ENCODE data around the gene PDZD2. TPM values are rescaled to one million over a fixed set of nuclear protein-coding genes. Genes with fewer than 3 reads are reported as not detected.
"Not testable (repeated sequence)": the region's sequence is repeated elsewhere in the genome, so short reads cannot be mapped to it uniquely, and the experiment has no call there.

Gene PDZD2
- polyA plus RNA-seq, 4 donors = 1.4 to 3.9 (median 3.7) TPM; not detected in 1

DNA sequence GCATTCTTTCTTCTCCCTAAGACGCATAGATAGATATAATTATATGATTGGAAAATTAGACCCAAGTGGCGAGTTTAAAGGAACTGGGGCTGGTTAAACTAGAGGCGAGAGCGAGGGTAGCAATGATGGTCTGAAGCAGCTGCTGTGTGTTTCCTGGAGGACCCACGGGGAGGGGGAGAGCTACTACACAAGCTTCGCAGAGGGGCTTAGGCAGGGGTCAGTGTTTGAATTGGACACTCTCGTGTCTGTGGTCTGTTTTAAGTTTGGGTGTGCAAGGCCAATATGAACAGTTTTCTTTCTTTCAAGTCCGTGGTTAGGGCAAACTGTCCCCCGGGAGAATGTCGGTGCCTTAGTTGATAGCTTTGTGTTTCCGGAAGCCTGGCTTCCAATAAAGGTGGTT is 43.1 kb downstream of the PDZD2 start:
- H3K4me1 ChIP-seq (ENCODE audit: control insufficient read depth in 3 of 3, insufficient read depth in 2 of 3, low read depth in 1 of 3, low read length in 2 of 3) = no peaks in the 10 kb centered on the region
- H3K4me3 ChIP-seq (ENCODE audit: low read depth in 1 of 3, low read length in 3 of 3) = no peak overlapping the region
- 62 to 78% (median 70%) methylated on average over 11 of the region's 11 CpGs for WGBS, 3 donors
- no peaks in the 10 kb centered on the region for H3K9me3 ChIP-seq (ENCODE audit: control insufficient read depth in 2 of 2, insufficient read depth in 1 of 2, low read depth in 1 of 2, low read length in 1 of 2)
- H3K27ac ChIP-seq (ENCODE audit: low read depth in 1 of 3, low read length in 2 of 3) = no peak overlapping the region
- DNase-seq (no peak), FAIRE-seq (no peak)
- no peaks in the 10 kb centered on the region for H3K36me3 ChIP-seq (ENCODE audit: control insufficient read depth in 3 of 3, insufficient read depth in 2 of 3, low read depth in 1 of 3, low read length in 3 of 3)
- H3K27me3 ChIP-seq (ENCODE audit: control insufficient read depth in 3 of 3, insufficient read depth in 3 of 3, low read length in 3 of 3) = peaks cover 0 to 2% (median 0%) of the 10 kb centered on the region in 3 donors

DNA sequence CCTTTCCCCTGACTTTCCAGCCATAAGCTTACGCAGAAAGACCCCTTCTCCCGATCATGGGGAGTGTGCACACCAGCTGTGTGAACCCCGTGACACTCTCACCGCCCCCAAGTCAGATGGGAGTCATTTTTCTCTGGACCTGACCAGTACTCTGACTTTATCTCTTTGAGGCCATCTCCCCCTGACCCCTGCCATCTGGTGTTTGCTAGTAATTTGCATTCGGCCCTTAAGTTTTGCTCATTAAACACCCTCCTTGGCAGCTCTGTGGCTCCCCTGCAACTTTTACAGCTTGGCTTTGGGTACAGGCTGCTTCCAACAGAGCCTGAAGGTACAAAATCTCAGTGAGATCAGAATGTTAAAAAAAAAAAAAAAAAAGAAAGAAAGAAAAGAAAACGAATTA is 43.9 kb downstream of the PDZD2 start:
- Histone ChIP-seq H3K9me3 (ENCODE audit: control insufficient read depth in 2 of 2, insufficient read depth in 1 of 2, low read depth in 1 of 2, low read length in 1 of 2) (no peaks in the 10 kb centered on the region), H3K27ac (ENCODE audit: low read depth in 1 of 3, low read length in 2 of 3) (no peak overlapping the region), H3K36me3 (ENCODE audit: control insufficient read depth in 3 of 3, insufficient read depth in 2 of 3, low read depth in 1 of 3, low read length in 3 of 3) (no peaks in the 10 kb centered on the region), H3K4me1 (ENCODE audit: control insufficient read depth in 3 of 3, insufficient read depth in 2 of 3, low read depth in 1 of 3, low read length in 2 of 3) (no peaks in the 10 kb centered on the region), H3K4me3 (ENCODE audit: low read depth in 1 of 3, low read length in 3 of 3) (no peak overlapping the region), H3K27me3 (ENCODE audit: control insufficient read depth in 3 of 3, insufficient read depth in 3 of 3, low read length in 3 of 3) (peaks cover 0 to 2% (median 0%) of the 10 kb centered on the region in 3 donors)
- 42 to 59% (median 51%) methylated on average over 6 of the region's 6 CpGs for WGBS, 3 donors
- no peak for FAIRE-seq
- no peak for DNase-seq

DNA sequence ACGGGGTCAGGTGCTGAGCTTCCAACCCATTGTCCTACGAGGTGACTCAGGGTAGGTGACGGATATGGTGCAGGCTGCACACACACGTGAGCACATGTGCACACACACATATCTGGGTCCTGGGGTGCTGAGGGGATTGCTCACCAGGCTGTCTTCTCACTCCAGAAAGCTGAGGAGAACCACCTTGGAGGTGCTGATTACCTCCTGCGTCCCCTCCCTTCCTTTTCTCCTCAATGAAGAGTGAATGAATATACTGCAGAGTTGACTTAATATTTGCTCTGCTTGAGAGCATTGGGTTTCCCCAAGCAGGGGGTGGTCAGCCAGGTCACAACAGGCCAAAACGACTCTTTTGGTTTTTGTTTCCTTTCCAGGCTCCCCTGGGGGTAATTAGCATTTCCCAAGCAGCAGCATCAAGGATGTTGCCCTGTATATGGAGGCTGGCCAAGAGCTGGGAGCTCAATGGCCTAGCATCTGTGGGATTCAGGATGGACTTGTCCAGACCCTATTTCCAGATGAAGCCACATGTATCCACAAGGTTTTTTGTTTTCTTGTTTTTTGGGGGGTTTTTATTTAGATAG is 49.7 kb downstream of the PDZD2 start:
- Histone ChIP-seq H3K4me1 (ENCODE audit: control insufficient read depth in 3 of 3, insufficient read depth in 2 of 3, low read depth in 1 of 3, low read length in 2 of 3) (no peaks in the 10 kb centered on the region), H3K27me3 (ENCODE audit: control insufficient read depth in 3 of 3, insufficient read depth in 3 of 3, low read length in 3 of 3) (no peaks in the 10 kb centered on the region), H3K27ac (ENCODE audit: low read depth in 1 of 3, low read length in 2 of 3) (no peak overlapping the region), H3K4me3 (ENCODE audit: low read depth in 1 of 3, low read length in 3 of 3) (no peak overlapping the region), H3K9me3 (ENCODE audit: control insufficient read depth in 2 of 2, insufficient read depth in 1 of 2, low read depth in 1 of 2, low read length in 1 of 2) (peaks cover 0 to 1% of the 10 kb centered on the region in 2 donors), H3K36me3 (ENCODE audit: control insufficient read depth in 3 of 3, insufficient read depth in 2 of 3, low read depth in 1 of 3, low read length in 3 of 3) (no peaks in the 10 kb centered on the region)
- no peak for DNase-seq
- no peak for FAIRE-seq
- WGBS, 3 donors = 51 to 62% (median 53%) methylated on average over 6 of the region's 6 CpGs

DNA sequence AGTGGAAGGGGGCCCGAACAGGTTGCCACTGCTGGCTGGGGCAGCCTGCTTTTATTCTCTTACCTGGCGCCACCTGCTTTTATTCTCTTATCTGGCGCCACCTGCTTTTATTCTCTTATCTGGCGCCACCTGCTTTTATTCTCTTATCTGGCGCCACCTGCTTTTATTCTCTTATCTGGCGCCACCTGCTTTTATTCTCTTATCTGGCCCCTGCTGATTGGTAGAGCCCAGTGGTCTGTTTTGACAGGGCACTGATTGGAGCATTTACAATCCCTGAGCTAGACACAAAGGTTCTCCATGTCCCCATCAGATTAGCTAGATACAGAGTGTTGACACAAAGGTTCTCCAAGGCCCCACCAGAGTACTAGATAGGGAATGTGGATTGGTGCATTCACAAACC is 52.5 kb downstream of the PDZD2 start:
- not testable (repeated sequence) for H3K27ac ChIP-seq (ENCODE audit: low read depth in 1 of 3, low read length in 2 of 3); H3K27me3 ChIP-seq (ENCODE audit: control insufficient read depth in 3 of 3, insufficient read depth in 3 of 3, low read length in 3 of 3); H3K9me3 ChIP-seq (ENCODE audit: control insufficient read depth in 2 of 2, insufficient read depth in 1 of 2, low read depth in 1 of 2, low read length in 1 of 2); H3K4me1 ChIP-seq (ENCODE audit: control insufficient read depth in 3 of 3, insufficient read depth in 2 of 3, low read depth in 1 of 3, low read length in 2 of 3); H3K36me3 ChIP-seq (ENCODE audit: control insufficient read depth in 3 of 3, insufficient read depth in 2 of 3, low read depth in 1 of 3, low read length in 3 of 3); FAIRE-seq; DNase-seq; H3K4me3 ChIP-seq (ENCODE audit: low read depth in 1 of 3, low read length in 3 of 3)
- 48 to 90% (median 65%) methylated on average over 5 to 6 of the region's 6 CpGs for WGBS, 3 donors

DNA sequence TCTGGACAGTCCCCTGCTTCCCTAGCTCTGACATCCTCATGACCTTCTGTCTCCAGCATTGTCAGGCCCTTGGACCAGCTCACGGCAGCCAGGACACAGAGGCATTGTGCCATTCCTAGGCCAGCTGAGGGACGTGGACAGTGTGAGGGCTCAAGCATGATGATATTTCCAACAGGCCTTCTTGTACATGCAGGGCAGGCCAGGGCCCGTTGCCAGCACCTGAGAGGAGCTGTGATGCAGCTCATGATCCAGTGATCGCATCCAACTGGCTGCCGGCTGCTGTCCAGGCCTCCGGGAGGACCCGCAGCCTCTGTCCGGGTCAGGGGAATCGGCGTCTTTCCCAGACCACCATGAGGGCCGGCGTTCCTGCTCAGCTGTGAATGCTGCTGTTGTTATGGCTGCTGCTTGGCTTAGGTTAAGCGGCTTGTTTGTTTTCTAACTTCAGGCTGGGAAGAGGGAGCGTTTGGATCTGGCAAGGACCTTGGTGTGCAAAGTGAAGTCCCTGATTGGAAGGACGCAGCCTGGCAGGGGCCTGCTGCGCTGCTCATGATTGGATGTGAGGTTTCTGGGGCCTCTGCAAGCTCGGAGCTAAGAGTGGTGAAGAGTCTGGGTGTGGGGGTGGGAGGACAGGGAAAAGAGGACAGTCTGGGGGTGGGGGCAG is 53.8 kb downstream of the PDZD2 start:
- Histone ChIP-seq H3K4me3 (ENCODE audit: low read depth in 1 of 3, low read length in 3 of 3) (no peak overlapping the region), H3K4me1 (ENCODE audit: control insufficient read depth in 3 of 3, insufficient read depth in 2 of 3, low read depth in 1 of 3, low read length in 2 of 3) (no peaks in the 10 kb centered on the region), H3K36me3 (ENCODE audit: control insufficient read depth in 3 of 3, insufficient read depth in 2 of 3, low read depth in 1 of 3, low read length in 3 of 3) (no peaks in the 10 kb centered on the region), H3K9me3 (ENCODE audit: control insufficient read depth in 2 of 2, insufficient read depth in 1 of 2, low read depth in 1 of 2, low read length in 1 of 2) (peaks cover 0 to 1% of the 10 kb centered on the region in 2 donors), H3K27me3 (ENCODE audit: control insufficient read depth in 3 of 3, insufficient read depth in 3 of 3, low read length in 3 of 3) (no peaks in the 10 kb centered on the region), H3K27ac (ENCODE audit: low read depth in 1 of 3, low read length in 2 of 3) (no peak overlapping the region)
- 71 to 91% (median 84%) methylated on average over 17 of the region's 17 CpGs for WGBS, 3 donors
- FAIRE-seq (no peak), DNase-seq (no peak)

DNA sequence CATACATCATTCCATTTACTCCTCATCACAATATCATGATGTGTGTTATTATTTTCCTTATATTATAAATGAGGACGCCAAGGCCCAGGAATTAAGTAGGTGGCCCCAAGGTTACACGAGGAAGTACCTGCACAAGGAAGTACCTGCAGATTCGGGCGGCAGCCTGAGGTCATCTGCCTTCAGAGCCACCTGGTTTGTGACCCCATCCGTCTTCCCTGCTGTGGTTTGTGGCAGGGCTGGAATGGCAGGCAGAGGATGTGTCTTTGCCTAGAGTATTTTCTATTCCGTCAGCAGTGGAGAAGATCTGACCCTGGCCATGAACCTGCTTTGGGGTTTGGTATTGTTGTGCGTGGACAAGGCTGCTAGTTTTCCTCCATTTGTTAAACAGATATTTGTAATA is 59.7 kb downstream of the PDZD2 start:
- H3K9me3 ChIP-seq (ENCODE audit: control insufficient read depth in 2 of 2, insufficient read depth in 1 of 2, low read depth in 1 of 2, low read length in 1 of 2) = no peaks in the 10 kb centered on the region
- no peaks in the 10 kb centered on the region for H3K36me3 ChIP-seq (ENCODE audit: control insufficient read depth in 3 of 3, insufficient read depth in 2 of 3, low read depth in 1 of 3, low read length in 3 of 3)
- 41 to 76% (median 57%) methylated on average over 7 of the region's 7 CpGs for WGBS, 3 donors
- no peak overlapping the region for H3K4me3 ChIP-seq (ENCODE audit: low read depth in 1 of 3, low read length in 3 of 3)
- FAIRE-seq (no peak), DNase-seq (no peak)
- peaks cover 0 to 3% (median 0%) of the 10 kb centered on the region in 3 donors for H3K27me3 ChIP-seq (ENCODE audit: control insufficient read depth in 3 of 3, insufficient read depth in 3 of 3, low read length in 3 of 3)
- no peaks in the 10 kb centered on the region for H3K4me1 ChIP-seq (ENCODE audit: control insufficient read depth in 3 of 3, insufficient read depth in 2 of 3, low read depth in 1 of 3, low read length in 2 of 3)
- no peak overlapping the region for H3K27ac ChIP-seq (ENCODE audit: low read depth in 1 of 3, low read length in 2 of 3)

DNA sequence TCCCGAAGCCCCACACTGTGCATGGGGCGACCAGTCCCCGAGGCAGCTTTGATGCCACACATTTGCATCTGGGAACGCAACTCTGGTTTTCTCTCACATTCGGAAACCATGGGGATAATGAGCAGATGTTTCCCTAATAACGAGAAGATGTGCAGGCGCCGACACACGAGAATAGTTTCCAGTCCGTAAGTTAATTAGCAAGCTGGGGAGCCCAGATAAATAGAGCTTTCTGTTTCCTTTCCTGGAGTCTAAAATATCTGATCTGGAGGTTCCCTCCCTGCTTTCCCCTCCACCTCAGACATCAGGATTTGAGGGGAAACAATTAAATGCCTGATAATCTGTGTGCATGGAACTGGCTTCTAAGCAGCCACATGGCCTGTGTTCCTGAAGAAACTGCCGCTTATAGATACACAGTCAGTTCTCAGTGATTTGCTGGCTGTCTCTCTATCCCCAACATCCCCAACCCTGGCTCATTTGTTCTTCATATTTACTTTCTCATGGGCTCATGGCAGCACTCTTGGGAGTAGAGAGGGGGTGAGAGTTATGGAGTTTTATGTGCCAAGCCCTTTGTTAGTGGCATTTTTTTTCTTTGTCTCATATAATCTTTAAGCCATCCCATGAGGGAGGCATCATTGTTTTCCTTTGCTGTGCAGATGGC is 62.8 kb downstream of the PDZD2 start:
- Histone ChIP-seq H3K4me1 (ENCODE audit: control insufficient read depth in 3 of 3, insufficient read depth in 2 of 3, low read depth in 1 of 3, low read length in 2 of 3) (no peaks in the 10 kb centered on the region), H3K27me3 (ENCODE audit: control insufficient read depth in 3 of 3, insufficient read depth in 3 of 3, low read length in 3 of 3) (peaks cover 0 to 3% (median 0%) of the 10 kb centered on the region in 3 donors), H3K4me3 (ENCODE audit: low read depth in 1 of 3, low read length in 3 of 3) (no peak overlapping the region), H3K27ac (ENCODE audit: low read depth in 1 of 3, low read length in 2 of 3) (no peak overlapping the region), H3K9me3 (ENCODE audit: control insufficient read depth in 2 of 2, insufficient read depth in 1 of 2, low read depth in 1 of 2, low read length in 1 of 2) (no peaks in the 10 kb centered on the region), H3K36me3 (ENCODE audit: control insufficient read depth in 3 of 3, insufficient read depth in 2 of 3, low read depth in 1 of 3, low read length in 3 of 3) (no peaks in the 10 kb centered on the region)
- DNase-seq (no peak), FAIRE-seq (no peak)
- 66 to 83% (median 82%) methylated on average over 11 of the region's 11 CpGs for WGBS, 3 donors

DNA sequence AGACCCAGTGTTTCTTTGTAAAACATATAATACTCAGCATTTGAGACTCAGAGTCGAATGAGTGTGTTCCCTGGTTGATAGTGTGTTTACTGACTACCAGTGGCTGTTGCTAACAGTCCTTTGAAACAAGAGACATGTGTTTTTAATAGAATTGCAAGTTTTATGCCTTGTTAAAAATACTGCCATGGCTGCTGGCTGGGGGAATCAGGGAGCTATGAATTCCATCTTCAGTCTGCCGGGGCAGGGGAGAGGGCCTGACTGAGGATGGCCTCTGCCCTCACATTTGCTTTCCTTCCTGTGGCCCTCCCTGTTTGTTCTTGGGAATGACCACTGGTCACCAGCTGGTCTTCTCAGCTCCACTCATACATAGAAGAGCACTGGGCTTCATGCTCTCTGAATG is 63.8 kb downstream of the PDZD2 start:
- Histone ChIP-seq H3K9me3 (ENCODE audit: control insufficient read depth in 2 of 2, insufficient read depth in 1 of 2, low read depth in 1 of 2, low read length in 1 of 2) (no peaks in the 10 kb centered on the region), H3K4me3 (ENCODE audit: low read depth in 1 of 3, low read length in 3 of 3) (no peak overlapping the region), H3K27me3 (ENCODE audit: control insufficient read depth in 3 of 3, insufficient read depth in 3 of 3, low read length in 3 of 3) (peaks cover 0 to 3% (median 0%) of the 10 kb centered on the region in 3 donors), H3K27ac (ENCODE audit: low read depth in 1 of 3, low read length in 2 of 3) (no peak overlapping the region), H3K36me3 (ENCODE audit: control insufficient read depth in 3 of 3, insufficient read depth in 2 of 3, low read depth in 1 of 3, low read length in 3 of 3) (no peaks in the 10 kb centered on the region), H3K4me1 (ENCODE audit: control insufficient read depth in 3 of 3, insufficient read depth in 2 of 3, low read depth in 1 of 3, low read length in 2 of 3) (no peaks in the 10 kb centered on the region)
- WGBS, 3 donors = 74 to 89% (median 81%) methylated on average over 2 of the region's 2 CpGs
- FAIRE-seq (no peak), DNase-seq (no peak)
